Ishikawa (cell line): ENCODE results near the gene CCNH.

ENCODE experiments used
- EGR1 ChIP-seq: IDR thresholded peaks from 2 replicates; pipeline ENCODE4 v1.6.1; 2012
- MAX ChIP-seq: IDR thresholded peaks from 2 replicates; pipeline ENCODE4 v1.6.1; 2012
- RAD21 ChIP-seq: IDR thresholded peaks from 2 replicates; pipeline ENCODE4 v1.6.1; 2012; ENCODE audit warnings: low read depth
- TAF1 ChIP-seq: IDR thresholded peaks from 2 replicates; pipeline ENCODE4 v1.6.1; 2012; ENCODE audit warnings: low read depth, mild to moderate bottlenecking
- YY1 ChIP-seq: IDR thresholded peaks from 2 replicates; pipeline ENCODE4 v1.6.1; 2012; ENCODE audit warnings: low read depth
- TF ChIP-seq, protein P1 (sequence below): IDR thresholded peaks from 2 replicates; pipeline ENCODE4 v1.6.1; 2012; ENCODE audit warnings: low read depth, mild to moderate bottlenecking

- TF ChIP-seq MAX (no peak), YY1 (no peak), TAF1 (no peak), RAD21 (no peak), EGR1 (no peak)
- TF ChIP-seq, protein P1, sequence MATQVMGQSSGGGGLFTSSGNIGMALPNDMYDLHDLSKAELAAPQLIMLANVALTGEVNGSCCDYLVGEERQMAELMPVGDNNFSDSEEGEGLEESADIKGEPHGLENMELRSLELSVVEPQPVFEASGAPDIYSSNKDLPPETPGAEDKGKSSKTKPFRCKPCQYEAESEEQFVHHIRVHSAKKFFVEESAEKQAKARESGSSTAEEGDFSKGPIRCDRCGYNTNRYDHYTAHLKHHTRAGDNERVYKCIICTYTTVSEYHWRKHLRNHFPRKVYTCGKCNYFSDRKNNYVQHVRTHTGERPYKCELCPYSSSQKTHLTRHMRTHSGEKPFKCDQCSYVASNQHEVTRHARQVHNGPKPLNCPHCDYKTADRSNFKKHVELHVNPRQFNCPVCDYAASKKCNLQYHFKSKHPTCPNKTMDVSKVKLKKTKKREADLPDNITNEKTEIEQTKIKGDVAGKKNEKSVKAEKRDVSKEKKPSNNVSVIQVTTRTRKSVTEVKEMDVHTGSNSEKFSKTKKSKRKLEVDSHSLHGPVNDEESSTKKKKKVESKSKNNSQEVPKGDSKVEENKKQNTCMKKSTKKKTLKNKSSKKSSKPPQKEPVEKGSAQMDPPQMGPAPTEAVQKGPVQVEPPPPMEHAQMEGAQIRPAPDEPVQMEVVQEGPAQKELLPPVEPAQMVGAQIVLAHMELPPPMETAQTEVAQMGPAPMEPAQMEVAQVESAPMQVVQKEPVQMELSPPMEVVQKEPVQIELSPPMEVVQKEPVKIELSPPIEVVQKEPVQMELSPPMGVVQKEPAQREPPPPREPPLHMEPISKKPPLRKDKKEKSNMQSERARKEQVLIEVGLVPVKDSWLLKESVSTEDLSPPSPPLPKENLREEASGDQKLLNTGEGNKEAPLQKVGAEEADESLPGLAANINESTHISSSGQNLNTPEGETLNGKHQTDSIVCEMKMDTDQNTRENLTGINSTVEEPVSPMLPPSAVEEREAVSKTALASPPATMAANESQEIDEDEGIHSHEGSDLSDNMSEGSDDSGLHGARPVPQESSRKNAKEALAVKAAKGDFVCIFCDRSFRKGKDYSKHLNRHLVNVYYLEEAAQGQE = no peak
Observed at GRCh38 chr5:87398981-87399614, 13.6 kb downstream of the CCNH start.
